Femur (tissue), 1 donor: Measurements from ENCODE around the gene RPGRIP1.
A peak's percentile ranks its signal among the peaks of the same experiment; 100 is the strongest.
"Not testable (repeated sequence)": the region's sequence is repeated elsewhere in the genome, so short reads cannot be mapped to it uniquely, and the experiment has no call there.

Experiments
- DNase-seq: peaks from one replicate; pipeline ENCODE4 v3.0.0-alpha.2; 2017

RPGRIP1 gene

GRCh38 chr14:21258889-21259787, 20.7 kb upstream of the RPGRIP1 start:
- no peak for DNase-seq

- DNase-seq = no peak
Measured at GRCh38 chr14:21261824-21262223, 18.1 kb upstream of the RPGRIP1 start.

- no peak for DNase-seq
Measured at GRCh38 chr14:21262410-21262809, 17.5 kb upstream of the RPGRIP1 start.

GRCh38 chr14:21263284-21264024, 16.4 kb upstream of the RPGRIP1 start:
- DNase-seq = no peak

- DNase-seq = no peak
Measured at GRCh38 chr14:21264025-21264801, 15.7 kb upstream of the RPGRIP1 start.

GRCh38 chr14:21267431-21267845, 12.4 kb upstream of the RPGRIP1 start:
- DNase-seq = no peak

- DNase-seq = no peak
Measured at GRCh38 chr14:21267886-21268616, 11.8 kb upstream of the RPGRIP1 start.

- peak; percentile 55 for DNase-seq
Measured at GRCh38 chr14:21268617-21269251, 11.1 kb upstream of the RPGRIP1 start.

GRCh38 chr14:21269252-21270046, 10.4 kb upstream of the RPGRIP1 start, which contains the start of gene HNRNPC:
TSS of gene HNRNPC (minus strand) at chr14:21269442. CDS start at chr14:21234193, 35,249 bp downstream.
- peak; percentile 100 for DNase-seq

GRCh38 chr14:21272661-21273060, 7.2 kb upstream of the RPGRIP1 start:
- not testable (repeated sequence) for DNase-seq

GRCh38 chr14:21275261-21275858, 4.5 kb upstream of the RPGRIP1 start:
- DNase-seq = no peak

- no peak for DNase-seq
Measured at GRCh38 chr14:21278632-21279031, 1.3 kb upstream of the RPGRIP1 start.

GRCh38 chr14:21281917-21282316, 2.0 kb downstream of the RPGRIP1 start:
- DNase-seq = not testable (repeated sequence)

GRCh38 chr14:21286516-21286915, 6.6 kb downstream of the RPGRIP1 start:
- DNase-seq = not testable (repeated sequence)

GRCh38 chr14:21287168-21287567, 7.3 kb downstream of the RPGRIP1 start:
- DNase-seq = no peak

GRCh38 chr14:21294026-21294425, 14.1 kb downstream of the RPGRIP1 start:
- not testable (repeated sequence) for DNase-seq

GRCh38 chr14:21298358-21298757, 18.5 kb downstream of the RPGRIP1 start:
- no peak for DNase-seq

GRCh38 chr14:21299562-21300130, 19.8 kb downstream of the RPGRIP1 start:
- no peak for DNase-seq

GRCh38 chr14:21300892-21301291, 21.0 kb downstream of the RPGRIP1 start:
- peak; percentile 29 for DNase-seq
